Bronchial epithelial cell (primary cell): ENCODE results near the gene SAPCD2. TPM values are rescaled to one million over a fixed set of nuclear protein-coding genes. Genes with fewer than 3 reads are reported as not detected.
A peak's percentile ranks its signal among the peaks of the same experiment; 100 is the strongest.

Experiments
- DNase-seq: peaks from one replicate; pipeline ENCODE4 v3.0.0-alpha.2; 2010; ENCODE audit warnings: low read depth
- FAIRE-seq: peaks from 2 replicates; lab custom pipeline; 2011; peaks lifted over from hg19 to GRCh38; lab: Jason Lieb, UNC
- H3K27me3 ChIP-seq: 2 replicates; pipeline ENCODE4 v1.5.1; 2011; ENCODE audit warnings: low read length; ENCODE audit not compliant: control insufficient read depth, insufficient read depth
- H3K36me3 ChIP-seq: 2 replicates; pipeline ENCODE4 v1.5.1; 2011; ENCODE audit warnings: low read length; ENCODE audit not compliant: control insufficient read depth, insufficient read depth
- H3K4me3 ChIP-seq: 2 replicates; pipeline ENCODE4 v1.5.1; 2011; ENCODE audit warnings: mild to moderate bottlenecking, low read depth, low read length, control low read depth
- total RNA-seq: library from RNA; depleted of rRNA; stranded (reverse); fragments of >200 nt; gene quantifications from 2 replicates; pipeline ENCODE4 v1.2.1, GENCODE V29; 2014
- TF ChIP-seq, protein P1 (sequence below): IDR thresholded peaks from 2 replicates; pipeline ENCODE4 v1.5.1; 2011; ENCODE audit warnings: mild to moderate bottlenecking, moderate library complexity, low read length, control low read depth, inconsistent platforms; ENCODE audit not compliant: insufficient read depth, severe bottlenecking

SAPCD2 gene
- total RNA-seq, 1 donor from 2014 or later: 0.26 TPM

DNA sequence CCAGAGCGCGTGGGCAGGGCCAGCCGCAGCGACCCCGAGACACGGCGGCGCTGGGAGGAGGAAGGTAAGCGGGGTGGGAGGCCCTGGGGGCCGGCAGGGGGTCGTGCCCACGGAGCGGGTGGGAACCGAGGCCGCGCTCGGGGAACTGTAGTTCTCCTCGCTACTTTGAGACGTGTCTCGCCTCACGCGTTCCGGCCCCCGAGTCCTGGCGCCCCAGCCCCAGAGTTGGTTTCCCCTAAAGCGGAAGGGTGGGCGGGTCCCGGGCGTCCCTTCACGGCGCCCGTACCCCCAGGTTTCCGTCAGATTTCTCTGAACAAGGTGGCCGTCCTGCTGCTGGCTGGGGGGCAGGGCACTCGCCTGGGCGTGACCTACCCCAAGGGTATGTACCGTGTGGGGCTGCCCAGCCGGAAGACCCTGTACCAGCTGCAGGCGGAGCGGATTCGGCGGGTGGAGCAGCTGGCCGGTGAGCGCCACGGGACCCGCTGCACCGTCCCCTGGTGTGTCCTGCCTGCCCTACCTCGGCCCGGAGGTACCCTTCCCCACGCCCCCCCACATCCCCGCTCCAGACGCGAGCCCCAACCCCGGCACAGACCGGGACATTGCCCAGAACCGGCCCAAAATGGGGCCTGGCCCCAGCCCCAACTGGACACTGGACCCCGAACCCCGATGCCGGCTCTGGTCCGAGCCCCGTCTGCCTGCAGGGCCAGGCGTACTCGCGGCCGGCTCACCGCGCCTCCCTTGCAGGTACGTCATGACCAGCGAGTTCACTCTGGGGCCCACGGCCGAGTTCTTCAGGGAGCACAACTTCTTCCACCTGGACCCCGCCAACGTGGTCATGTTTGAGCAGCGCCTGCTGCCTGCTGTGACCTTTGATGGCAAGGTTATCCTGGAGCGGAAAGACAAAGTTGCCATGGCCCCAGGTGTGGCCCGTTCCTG, 7.7 kb upstream of the SAPCD2 start:
- DNase-seq (no peak), FAIRE-seq (no peak)
- Histone ChIP-seq H3K4me3 (peak overlapping the region; percentile 56), H3K27me3 (no peaks in the 10 kb centered on the region), H3K36me3 (peaks cover 5% of the 10 kb centered on the region)
- TF ChIP-seq, protein P1, sequence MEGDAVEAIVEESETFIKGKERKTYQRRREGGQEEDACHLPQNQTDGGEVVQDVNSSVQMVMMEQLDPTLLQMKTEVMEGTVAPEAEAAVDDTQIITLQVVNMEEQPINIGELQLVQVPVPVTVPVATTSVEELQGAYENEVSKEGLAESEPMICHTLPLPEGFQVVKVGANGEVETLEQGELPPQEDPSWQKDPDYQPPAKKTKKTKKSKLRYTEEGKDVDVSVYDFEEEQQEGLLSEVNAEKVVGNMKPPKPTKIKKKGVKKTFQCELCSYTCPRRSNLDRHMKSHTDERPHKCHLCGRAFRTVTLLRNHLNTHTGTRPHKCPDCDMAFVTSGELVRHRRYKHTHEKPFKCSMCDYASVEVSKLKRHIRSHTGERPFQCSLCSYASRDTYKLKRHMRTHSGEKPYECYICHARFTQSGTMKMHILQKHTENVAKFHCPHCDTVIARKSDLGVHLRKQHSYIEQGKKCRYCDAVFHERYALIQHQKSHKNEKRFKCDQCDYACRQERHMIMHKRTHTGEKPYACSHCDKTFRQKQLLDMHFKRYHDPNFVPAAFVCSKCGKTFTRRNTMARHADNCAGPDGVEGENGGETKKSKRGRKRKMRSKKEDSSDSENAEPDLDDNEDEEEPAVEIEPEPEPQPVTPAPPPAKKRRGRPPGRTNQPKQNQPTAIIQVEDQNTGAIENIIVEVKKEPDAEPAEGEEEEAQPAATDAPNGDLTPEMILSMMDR: no peak

DNA sequence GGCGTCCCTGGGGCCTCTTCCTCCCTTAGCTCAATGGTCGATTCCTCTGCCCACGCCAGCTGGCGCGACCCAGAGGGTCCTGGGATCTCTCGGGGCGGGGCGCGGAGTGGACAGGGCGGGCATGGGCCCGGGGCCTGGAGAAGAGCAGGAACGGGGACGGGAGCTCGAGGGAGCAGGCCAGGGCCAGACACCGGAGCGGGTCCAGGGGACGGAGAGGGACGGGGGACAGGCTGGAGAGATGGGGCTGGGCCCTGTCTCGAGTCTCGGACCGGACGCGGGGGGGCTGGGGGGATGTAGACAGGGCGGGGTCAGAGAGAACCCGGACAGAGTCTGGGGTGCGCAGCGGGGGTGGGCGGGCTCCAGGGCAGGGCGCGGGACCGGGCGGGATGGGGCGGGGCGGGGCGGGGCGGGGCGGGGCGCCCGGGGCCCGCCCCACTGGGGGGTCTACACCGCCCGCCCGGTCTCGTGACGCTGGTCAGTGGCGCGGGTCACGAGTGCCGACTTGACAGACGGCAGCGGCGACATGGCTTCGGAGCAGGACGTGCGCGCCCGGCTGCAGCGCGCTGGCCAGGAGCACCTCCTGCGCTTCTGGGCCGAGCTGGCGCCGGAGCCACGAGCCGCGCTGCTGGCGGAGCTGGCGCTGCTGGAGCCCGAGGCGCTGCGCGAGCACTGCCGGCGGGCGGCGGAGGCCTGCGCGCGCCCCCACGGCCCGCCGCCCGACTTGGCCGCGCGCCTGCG, 6.8 kb upstream of the SAPCD2 start, which contains the start of gene UAP1L1:
TSS of gene UAP1L1 (plus strand) at position 508 of the 738 bp plus-strand sequence. CDS start at position 524, 16 bp downstream.
- H3K4me3 ChIP-seq: peak within 1 kb of the TSS; percentile 56
- peaks cover 3% of the 10 kb centered on the region for H3K36me3 ChIP-seq
- no peak for FAIRE-seq
- DNase-seq: no peak
- TF ChIP-seq, protein P1: no peak
- no peaks in the 10 kb centered on the region for H3K27me3 ChIP-seq

DNA sequence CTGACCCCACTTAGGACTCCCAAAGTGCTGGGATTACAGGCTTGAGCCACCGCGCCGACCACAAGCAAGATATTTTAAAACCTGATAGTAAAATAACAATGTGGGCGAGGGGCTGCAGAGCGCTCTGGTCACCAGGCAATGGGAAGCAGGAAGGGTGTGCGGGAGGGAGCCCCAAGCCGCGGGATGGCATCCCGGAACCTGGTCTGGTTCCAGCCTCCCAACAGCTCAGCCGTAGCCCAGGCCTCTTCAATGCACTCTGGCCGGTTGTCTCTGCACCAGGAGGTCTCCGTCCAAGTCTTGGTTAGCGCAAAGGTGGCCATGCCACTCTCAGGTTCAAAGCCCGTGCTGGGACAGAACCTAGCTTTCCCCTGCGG, 6.3 kb upstream of the SAPCD2 start:
- H3K36me3 ChIP-seq: peaks cover 3% of the 10 kb centered on the region
- DNase-seq (no peak), FAIRE-seq (no peak)
- TF ChIP-seq, protein P1: no peak
- H3K27me3 ChIP-seq: no peaks in the 10 kb centered on the region
- no peak overlapping the region for H3K4me3 ChIP-seq

DNA sequence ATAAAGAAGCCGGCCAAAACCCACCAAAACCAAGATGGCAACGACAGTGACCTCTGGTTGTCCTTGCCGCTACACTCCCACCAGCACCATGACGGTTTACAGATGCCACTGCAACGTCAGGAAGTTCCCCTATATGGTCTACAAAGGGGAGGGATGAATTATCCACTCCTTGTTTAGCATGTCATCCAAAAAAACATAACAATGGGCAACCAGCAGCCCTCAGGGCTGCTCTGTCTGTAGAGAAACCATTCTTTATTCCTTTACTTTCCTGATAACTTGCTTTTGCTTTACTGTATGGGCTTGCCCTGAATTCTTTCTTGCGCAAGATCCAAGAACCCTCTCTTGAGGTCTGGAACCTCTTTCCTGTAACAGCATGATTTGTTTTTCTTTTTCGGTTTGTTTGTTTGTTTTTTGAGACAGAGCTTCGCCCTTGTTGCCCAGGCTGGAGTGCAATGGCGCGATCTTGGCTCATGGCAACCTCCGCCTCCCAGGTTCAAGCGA, 5.0 kb upstream of the SAPCD2 start:
- Histone ChIP-seq H3K36me3 (peaks cover 1% of the 10 kb centered on the region), H3K4me3 (no peak overlapping the region), H3K27me3 (no peaks in the 10 kb centered on the region)
- TF ChIP-seq, protein P1: no peak
- DNase-seq (peak; percentile 46), FAIRE-seq (no peak)

DNA sequence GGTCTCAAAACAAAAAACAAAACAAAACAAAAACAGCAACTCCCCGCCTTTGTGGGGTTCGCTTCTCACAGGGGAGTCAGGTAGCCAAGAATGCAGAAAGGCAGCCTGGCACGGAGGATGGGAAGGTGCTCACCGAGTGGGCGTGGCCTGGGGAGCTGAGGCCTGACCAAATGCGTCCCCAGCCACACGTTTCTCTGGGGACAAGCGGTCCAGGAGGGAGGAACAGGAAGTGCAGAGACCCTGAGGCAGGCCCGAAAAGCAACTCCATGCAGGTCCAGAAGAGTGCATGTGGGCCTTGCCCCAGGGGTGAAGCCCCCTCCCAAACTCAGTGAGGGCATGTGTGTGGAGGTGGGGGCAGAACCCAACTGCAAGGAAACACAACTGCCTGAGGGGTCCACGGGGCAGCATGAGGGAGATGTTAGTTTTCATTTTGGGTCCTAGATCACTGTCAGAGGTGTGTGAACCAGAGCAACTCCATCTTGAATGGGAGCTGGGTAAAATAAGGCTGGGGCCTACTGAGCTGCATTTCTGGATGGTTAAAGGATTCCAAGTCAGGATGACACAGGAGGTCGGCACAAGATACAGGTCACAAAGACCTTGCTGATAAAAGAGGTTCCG, 4.4 kb upstream of the SAPCD2 start:
- H3K36me3 ChIP-seq: peaks cover 1% of the 10 kb centered on the region
- H3K27me3 ChIP-seq: no peaks in the 10 kb centered on the region
- FAIRE-seq: no peak
- no peak overlapping the region for H3K4me3 ChIP-seq
- TF ChIP-seq, protein P1: no peak
- DNase-seq: no peak
